Heart left ventricle (tissue), 16 donors: ENCODE measurements around the gene KRTAP5-10. TPM values are rescaled to one million over a fixed set of nuclear protein-coding genes. Genes with fewer than 3 reads are reported as not detected.
A peak's percentile ranks its signal among the peaks of the same experiment; 100 is the strongest.

ENCODE experiments used
- ATAC-seq, 4 donors: fragments of 200-7000 bp; cut with Tn5 transposase; one replicate each; pipeline ENCODE4 v1.9.1; 2020 to 2022; ENCODE audit warnings: moderate library complexity in 4 of 4, mild to moderate bottlenecking in 3 of 4, moderate number of reproducible peaks in 1 of 4
- DNase-seq, 5 donors: peaks; one replicate each; pipeline ENCODE4 v3.0.0-alpha.2; 2020
- H3K27ac ChIP-seq, 12 donors: fragments of 200-600 bp; sonication (generic) in 4 of 12; one replicate each; pipeline versions ENCODE4 v1.5.0 to v1.8.0; 2016 to 2022; ENCODE audit warnings: mild to moderate bottlenecking in 2 of 12
- H3K27me3 ChIP-seq, 9 donors: fragments of 200-600 bp; sonication (generic) in 2 of 9; one replicate each; pipeline versions ENCODE4 v1.5.1 to v1.8.0; 2016 to 2022; ENCODE audit warnings: mild to moderate bottlenecking in 3 of 9
- H3K36me3 ChIP-seq, 9 donors: fragments of 200-600 bp; sonication (generic) in 2 of 9; one replicate each; pipeline versions ENCODE4 v1.5.0 to v1.8.0; 2018 to 2022; ENCODE audit warnings: mild to moderate bottlenecking in 2 of 9
- H3K4me1 ChIP-seq, 12 donors: fragments of 200-600 bp; sonication (generic) in 4 of 12; one replicate each; pipeline versions ENCODE4 v1.5.0 to v1.8.0; 2016 to 2022; ENCODE audit warnings: mild to moderate bottlenecking in 3 of 12
- H3K4me3 ChIP-seq, 12 donors: fragments of 200-600 bp; sonication (generic) in 4 of 12; one replicate each; pipeline versions ENCODE4 v1.5.0 to v1.8.0; 2017 to 2022; ENCODE audit warnings: mild to moderate bottlenecking in 9 of 12, moderate library complexity in 4 of 12
- H3K9me3 ChIP-seq, 12 donors: fragments of 200-600 bp; sonication (generic) in 4 of 12; one replicate each; pipeline versions ENCODE4 v1.5.0 to v1.8.0; 2016 to 2022; ENCODE audit warnings: mild to moderate bottlenecking in 1 of 12
- CTCF ChIP-seq, 12 donors: fragments of 200-600 bp; sonication (generic) in 4 of 12; IDR thresholded peaks; one replicate each; pipeline versions ENCODE4 v1.5.0 to v1.8.0; 2018 to 2022; ENCODE audit warnings: antibody characterized with exemption in 12 of 12, mild to moderate bottlenecking in 5 of 12
- POLR2A ChIP-seq, 2 donors: fragments of 450-650 bp; IDR thresholded peaks; one replicate each; pipeline ENCODE4 v1.6.1; 2017; ENCODE audit warnings: antibody characterized with exemption in 2 of 2, mild to moderate bottlenecking in 2 of 2, moderate library complexity in 2 of 2
- WGBS, 4 donors: extraction: QIAGEN DNeasy Blood & Tissue Kit in 2 of 4; methylation state at CpG; one replicate each; pipeline versions ENCODE4 v1.1.5 to v1.1.7; 2013 to 2018; 5-methylcytosine and 5-hydroxymethylcytosine counted together
- intact Hi-C, 10 donors: fragments of 100-400 bp; cut with DNase I; formaldehyde crosslinking; loops; one replicate each; pipeline versions ENCODE4 v1.11.1 to v1.14.2; 2022
- polyA plus RNA-seq, 2 donors: library from polyadenylated mRNA; stranded (reverse); fragments of 200-250 nt; gene quantifications; one replicate each; pipeline ENCODE4 v1.2.3, GENCODE V29; 2013
- total RNA-seq, 9 donors: library from RNA; depleted of rRNA in 2 of 9; stranded (reverse); fragments of >200 nt in 2 of 9; fragmentation: NEBNext Ultra II Directional in 3 of 9; extraction: Animal tissue kit (Norgen Biotek cat#: 25700) in 3 of 9; gene quantifications; one replicate each; pipeline versions ENCODE4 v1.1.0 to v1.2.4, GENCODE V29; 2016 to 2023
- donor health status: ischemic (EF 13 %, LVEDD 7.1; RV severe dilation, severe dysfunction).
- donor health status: healthy with polysubstance abuse.
- donor health status: DM: no; HTN: yes; CAD: no.
- donor health status: DM: no; HTN: no; CAD: no.
- donor health status: ischemic (EF 25% LVEDD 6.9; RV normal size, moderate dysfunction).
- donor health status: ischemic (EF 25% LVEDD 5.7; RV mildly dilated, moderate dysfunction).
- donor health status: healthy.
- donor health status: DM: yes; HTN: yes; CAD: no.
- donor health status: ischemic (EF 35%, LVEDD 5.7; RV mildly dilated, moderate dysfunction).
- donor health status: nonischemic (EF 11% LVEDD 7.7; RV severe dilation, severe dysfunction).
- donor health status: DM: yes; HTN: yes; CAD: no.
- donor health status: PGD.
- donor health status: ischemic (EF 29% LVEDD 5.4; RV normal size, mild dysfunction).
- donor health status: nonischemic (EF 23%, LVEDD 6.1; RV moderate dilation, normal function).

KRTAP5-10 gene
- total and polyA plus RNA-seq, 11 donors: not detected

DNA sequence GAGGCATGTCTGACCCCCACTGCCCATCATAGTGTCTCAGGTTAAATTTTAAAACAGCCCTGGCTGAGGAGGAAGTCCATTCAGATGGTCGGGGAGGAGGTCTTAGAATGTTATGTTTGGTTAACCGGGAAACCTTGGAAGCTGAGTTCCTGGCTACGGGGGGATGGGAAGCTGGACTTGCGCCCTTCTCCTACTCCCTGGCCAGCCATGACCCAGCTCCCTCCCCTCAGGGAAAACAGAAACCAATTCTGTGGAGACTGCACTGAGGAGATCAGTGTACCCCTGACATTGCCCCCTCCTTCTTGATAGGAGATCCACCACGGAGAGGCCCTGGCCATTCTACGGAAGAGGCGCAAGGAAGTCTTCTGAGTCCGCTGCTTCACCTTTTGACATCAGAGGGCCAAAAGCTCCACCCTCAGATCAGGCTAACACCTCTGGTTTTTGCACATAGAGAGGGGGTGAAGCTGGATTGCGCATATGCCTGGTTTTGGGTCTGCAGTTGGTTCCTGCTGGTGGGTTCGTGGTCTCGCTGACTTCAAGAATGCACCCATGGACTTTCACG is 19.9 kb upstream of the KRTAP5-10 start:
- TF ChIP-seq CTCF (IDR thresholded peaks at IDR 0.05) (no peak), POLR2A (IDR thresholded peaks at IDR 0.05) (no peak)
- Histone ChIP-seq H3K4me3 (no peak overlapping the region), H3K9me3 (no peaks in the 10 kb centered on the region), H3K27me3 (peaks cover 0 to 11% (median 0%) of the 10 kb centered on the region in 9 donors), H3K4me1 (peaks cover 0 to 9% (median 0%) of the 10 kb centered on the region in 12 donors), H3K27ac (no peak overlapping the region), H3K36me3 (no peaks in the 10 kb centered on the region)
- intact Hi-C loops: no loop called here
- ATAC-seq (no peak), DNase-seq (no peak)
- WGBS, 4 donors: 73 to 86% (median 83%) methylated on average over 11 to 12 of the region's 12 CpGs

GRCh38 chr11:71548120-71548519 is 17.2 kb upstream of the KRTAP5-10 start, which contains the start of gene KRTAP5-9:
TSS of gene KRTAP5-9 (plus strand) at chr11:71548420. CDS start at chr11:71548658, 238 bp downstream.
- intact Hi-C loops: no loop called here
- ATAC-seq: peak in 1 of 4 donors; percentile 13

DNA sequence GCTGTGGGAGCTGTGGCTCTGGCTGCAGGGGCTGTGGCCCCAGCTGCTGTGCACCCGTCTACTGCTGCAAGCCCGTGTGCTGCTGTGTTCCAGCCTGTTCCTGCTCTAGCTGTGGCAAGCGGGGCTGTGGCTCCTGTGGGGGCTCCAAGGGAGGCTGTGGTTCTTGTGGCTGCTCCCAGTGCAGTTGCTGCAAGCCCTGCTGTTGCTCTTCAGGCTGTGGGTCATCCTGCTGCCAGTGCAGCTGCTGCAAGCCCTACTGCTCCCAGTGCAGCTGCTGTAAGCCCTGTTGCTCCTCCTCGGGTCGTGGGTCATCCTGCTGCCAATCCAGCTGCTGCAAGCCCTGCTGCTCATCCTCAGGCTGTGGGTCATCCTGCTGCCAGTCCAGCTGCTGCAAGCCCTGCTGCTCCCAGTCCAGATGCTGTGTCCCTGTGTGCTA is 16.6 kb upstream of the KRTAP5-10 start:
- intact Hi-C loops: no loop called here

More at GRCh38 chr11:71548120-71548519, 17.2 kb upstream of the KRTAP5-10 start, which contains the start of gene KRTAP5-9:
- no peak within 1 kb of the TSS for H3K4me3 ChIP-seq
- TF ChIP-seq CTCF (IDR thresholded peaks at IDR 0.05): no peak
- no peak for TF ChIP-seq POLR2A (IDR thresholded peaks at IDR 0.05)
- H3K4me1 ChIP-seq: peaks cover 0 to 9% (median 0%) of the 10 kb centered on the region in 12 donors
- peaks cover 0 to 11% (median 0%) of the 10 kb centered on the region in 9 donors for H3K27me3 ChIP-seq
- DNase-seq: no peak
- H3K36me3 ChIP-seq: no peaks in the 10 kb centered on the region
- no peak within 1 kb of the TSS for H3K27ac ChIP-seq
- WGBS, 4 donors: 50 to 67% (median 63%) methylated on average over 5 of the region's 5 CpGs
- H3K9me3 ChIP-seq: no peaks in the 10 kb centered on the region

More for the DNA sequence above, 16.6 kb upstream of the KRTAP5-10 start:
- Histone ChIP-seq H3K27me3 (peaks cover 0 to 11% (median 0%) of the 10 kb centered on the region in 9 donors), H3K27ac (no peak overlapping the region), H3K36me3 (no peaks in the 10 kb centered on the region), H3K9me3 (no peaks in the 10 kb centered on the region), H3K4me1 (peaks cover 0 to 9% (median 0%) of the 10 kb centered on the region in 12 donors), H3K4me3 (no peak overlapping the region)
- TF ChIP-seq POLR2A (IDR thresholded peaks at IDR 0.05): no peak
- no peak for TF ChIP-seq CTCF (IDR thresholded peaks at IDR 0.05)
- WGBS, 4 donors: 7 to 40% (median 29%) methylated on average over 1 to 5 of the region's 5 CpGs
- DNase-seq: no peak
- ATAC-seq: no peak
